Measurements from ENCODE around the gene PMVK.

DNA sequence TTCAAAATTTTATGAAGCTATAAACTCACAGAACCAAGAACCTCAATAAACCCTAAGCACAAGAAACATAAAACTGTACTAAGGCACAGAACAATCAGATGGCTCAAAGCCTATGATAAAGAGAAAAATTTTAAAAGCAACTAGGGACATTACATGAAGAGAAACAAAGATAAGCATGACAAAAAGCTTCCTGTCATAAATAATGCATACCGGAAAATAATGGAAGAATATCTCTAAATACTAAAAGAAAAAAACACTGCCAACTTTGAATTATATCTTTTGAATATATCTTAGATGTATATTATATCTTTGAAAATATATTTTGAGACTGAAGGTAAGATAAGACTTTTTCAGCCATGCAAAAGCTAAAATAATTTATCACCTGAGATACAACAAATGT lies 45.1 kb downstream of the PMVK start:
- TF ChIP-seq, protein P1, sequence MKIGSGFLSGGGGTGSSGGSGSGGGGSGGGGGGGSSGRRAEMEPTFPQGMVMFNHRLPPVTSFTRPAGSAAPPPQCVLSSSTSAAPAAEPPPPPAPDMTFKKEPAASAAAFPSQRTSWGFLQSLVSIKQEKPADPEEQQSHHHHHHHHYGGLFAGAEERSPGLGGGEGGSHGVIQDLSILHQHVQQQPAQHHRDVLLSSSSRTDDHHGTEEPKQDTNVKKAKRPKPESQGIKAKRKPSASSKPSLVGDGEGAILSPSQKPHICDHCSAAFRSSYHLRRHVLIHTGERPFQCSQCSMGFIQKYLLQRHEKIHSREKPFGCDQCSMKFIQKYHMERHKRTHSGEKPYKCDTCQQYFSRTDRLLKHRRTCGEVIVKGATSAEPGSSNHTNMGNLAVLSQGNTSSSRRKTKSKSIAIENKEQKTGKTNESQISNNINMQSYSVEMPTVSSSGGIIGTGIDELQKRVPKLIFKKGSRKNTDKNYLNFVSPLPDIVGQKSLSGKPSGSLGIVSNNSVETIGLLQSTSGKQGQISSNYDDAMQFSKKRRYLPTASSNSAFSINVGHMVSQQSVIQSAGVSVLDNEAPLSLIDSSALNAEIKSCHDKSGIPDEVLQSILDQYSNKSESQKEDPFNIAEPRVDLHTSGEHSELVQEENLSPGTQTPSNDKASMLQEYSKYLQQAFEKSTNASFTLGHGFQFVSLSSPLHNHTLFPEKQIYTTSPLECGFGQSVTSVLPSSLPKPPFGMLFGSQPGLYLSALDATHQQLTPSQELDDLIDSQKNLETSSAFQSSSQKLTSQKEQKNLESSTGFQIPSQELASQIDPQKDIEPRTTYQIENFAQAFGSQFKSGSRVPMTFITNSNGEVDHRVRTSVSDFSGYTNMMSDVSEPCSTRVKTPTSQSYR (CRISPR knock-in tag; IDR thresholded peaks at IDR 0.05) = no peak
- TF ChIP-seq, protein P2, sequence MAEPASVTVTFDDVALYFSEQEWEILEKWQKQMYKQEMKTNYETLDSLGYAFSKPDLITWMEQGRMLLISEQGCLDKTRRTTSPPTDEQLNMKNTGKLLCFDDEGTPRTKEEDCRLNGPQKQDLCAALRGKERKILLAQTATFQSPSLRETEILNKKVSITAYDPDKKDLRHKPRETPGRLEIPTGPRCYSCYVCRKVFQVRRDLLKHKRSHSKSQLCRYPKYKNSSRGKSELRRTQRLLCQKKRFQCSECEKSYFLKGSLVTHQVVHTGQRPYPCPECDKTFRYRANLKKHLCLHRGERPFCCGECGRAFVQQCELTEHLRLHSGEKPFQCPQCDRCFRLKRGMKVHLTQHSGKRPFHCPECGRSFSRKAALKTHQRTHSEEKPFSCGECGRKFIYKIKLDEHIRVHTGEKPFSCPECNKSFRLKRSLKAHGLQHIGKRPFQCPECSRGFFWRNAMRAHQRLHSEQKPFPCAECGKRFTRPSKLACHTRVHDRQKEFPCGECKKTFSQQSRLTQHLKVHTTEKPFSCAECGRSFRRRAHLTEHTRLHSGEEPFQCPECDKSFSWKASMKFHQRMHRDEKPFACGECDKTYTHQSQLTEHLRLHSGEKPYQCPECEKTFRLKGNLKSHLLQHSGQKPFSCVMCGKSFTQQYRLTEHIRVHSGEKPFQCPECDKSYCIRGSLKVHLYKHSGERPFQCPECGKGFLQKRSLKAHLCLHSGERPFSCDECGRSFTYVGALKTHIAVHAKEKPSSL (CRISPR knock-in tag; conservative IDR thresholded peaks at IDR 0.05) = no peak
- TF ChIP-seq, protein P3, sequence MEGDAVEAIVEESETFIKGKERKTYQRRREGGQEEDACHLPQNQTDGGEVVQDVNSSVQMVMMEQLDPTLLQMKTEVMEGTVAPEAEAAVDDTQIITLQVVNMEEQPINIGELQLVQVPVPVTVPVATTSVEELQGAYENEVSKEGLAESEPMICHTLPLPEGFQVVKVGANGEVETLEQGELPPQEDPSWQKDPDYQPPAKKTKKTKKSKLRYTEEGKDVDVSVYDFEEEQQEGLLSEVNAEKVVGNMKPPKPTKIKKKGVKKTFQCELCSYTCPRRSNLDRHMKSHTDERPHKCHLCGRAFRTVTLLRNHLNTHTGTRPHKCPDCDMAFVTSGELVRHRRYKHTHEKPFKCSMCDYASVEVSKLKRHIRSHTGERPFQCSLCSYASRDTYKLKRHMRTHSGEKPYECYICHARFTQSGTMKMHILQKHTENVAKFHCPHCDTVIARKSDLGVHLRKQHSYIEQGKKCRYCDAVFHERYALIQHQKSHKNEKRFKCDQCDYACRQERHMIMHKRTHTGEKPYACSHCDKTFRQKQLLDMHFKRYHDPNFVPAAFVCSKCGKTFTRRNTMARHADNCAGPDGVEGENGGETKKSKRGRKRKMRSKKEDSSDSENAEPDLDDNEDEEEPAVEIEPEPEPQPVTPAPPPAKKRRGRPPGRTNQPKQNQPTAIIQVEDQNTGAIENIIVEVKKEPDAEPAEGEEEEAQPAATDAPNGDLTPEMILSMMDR (IDR thresholded peaks at IDR 0.05) = no peak
- no peak for TF ChIP-seq CBFB (CRISPR knock-in tag; IDR thresholded peaks at IDR 0.05; ENCODE audit: low read depth)
- TF ChIP-seq, protein P4, sequence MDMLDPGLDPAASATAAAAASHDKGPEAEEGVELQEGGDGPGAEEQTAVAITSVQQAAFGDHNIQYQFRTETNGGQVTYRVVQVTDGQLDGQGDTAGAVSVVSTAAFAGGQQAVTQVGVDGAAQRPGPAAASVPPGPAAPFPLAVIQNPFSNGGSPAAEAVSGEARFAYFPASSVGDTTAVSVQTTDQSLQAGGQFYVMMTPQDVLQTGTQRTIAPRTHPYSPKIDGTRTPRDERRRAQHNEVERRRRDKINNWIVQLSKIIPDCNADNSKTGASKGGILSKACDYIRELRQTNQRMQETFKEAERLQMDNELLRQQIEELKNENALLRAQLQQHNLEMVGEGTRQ (CRISPR knock-in tag; IDR thresholded peaks at IDR 0.05) = no peak
- no peak for TF ChIP-seq GTF2I (CRISPR knock-in tag; conservative IDR thresholded peaks at IDR 0.05)
- no peak for TF ChIP-seq NR2C2 (CRISPR knock-in tag; IDR thresholded peaks at IDR 0.05)
- TF ChIP-seq, protein P5, sequence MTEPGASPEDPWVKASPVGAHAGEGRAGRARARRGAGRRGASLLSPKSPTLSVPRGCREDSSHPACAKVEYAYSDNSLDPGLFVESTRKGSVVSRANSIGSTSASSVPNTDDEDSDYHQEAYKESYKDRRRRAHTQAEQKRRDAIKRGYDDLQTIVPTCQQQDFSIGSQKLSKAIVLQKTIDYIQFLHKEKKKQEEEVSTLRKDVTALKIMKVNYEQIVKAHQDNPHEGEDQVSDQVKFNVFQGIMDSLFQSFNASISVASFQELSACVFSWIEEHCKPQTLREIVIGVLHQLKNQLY (CRISPR knock-in tag; IDR thresholded peaks at IDR 0.05) = no peak
